Nephron (organoid): ENCODE results near the gene BTN3A1.

ENCODE experiments used
- H3K27ac Mint-ChIP-seq, 3 experiments: 2 replicates each; pipeline ENCODE4 v1.8.0; 2020; ENCODE audit warnings: mixed read lengths in 3 of 3, mild to moderate bottlenecking in 2 of 3, moderate library complexity in 1 of 3
- H3K27me3 Mint-ChIP-seq: 2 replicates; pipeline ENCODE4 v1.8.0; 2021; ENCODE audit warnings: low read depth, mild to moderate bottlenecking, moderate library complexity, mixed read lengths
- H3K36me3 Mint-ChIP-seq: 2 replicates; pipeline ENCODE4 v1.8.0; 2020; ENCODE audit warnings: low read depth, mixed read lengths
- H3K4me1 Mint-ChIP-seq: 2 replicates; pipeline ENCODE4 v1.8.0; 2020; ENCODE audit warnings: mixed read lengths
- H3K4me3 Mint-ChIP-seq, 3 experiments: 2 replicates each; pipeline ENCODE4 v1.8.0; 2020; ENCODE audit warnings: mild to moderate bottlenecking in 3 of 3, mixed read lengths in 3 of 3, moderate library complexity in 2 of 3
- H3K9me3 Mint-ChIP-seq: 2 replicates; pipeline ENCODE4 v1.8.0; 2020; ENCODE audit warnings: mixed read lengths
- TF ChIP-seq, protein P1 (sequence below), 3 experiments: fragments of 200-600 bp; sonication (generic); IDR thresholded peaks; one replicate each; pipeline ENCODE4 v1.5.0; 2021; ENCODE audit warnings: antibody characterized with exemption in 3 of 3; ENCODE audit not compliant: unreplicated experiment in 3 of 3

The BTN3A1 gene

GRCh38 chr6:26464014-26464413, 61.9 kb downstream of the BTN3A1 start:
- Mint-ChIP-seq H3K27me3 (no peaks in the 10 kb centered on the region), H3K9me3 (no peaks in the 10 kb centered on the region), H3K4me3 (no peak overlapping the region), H3K27ac (peak overlapping the region in 1 of 3 experiments; percentile 13), H3K4me1 (peaks cover 19% of the 10 kb centered on the region), H3K36me3 (peaks cover 93% of the 10 kb centered on the region)
- TF ChIP-seq, protein P1, sequence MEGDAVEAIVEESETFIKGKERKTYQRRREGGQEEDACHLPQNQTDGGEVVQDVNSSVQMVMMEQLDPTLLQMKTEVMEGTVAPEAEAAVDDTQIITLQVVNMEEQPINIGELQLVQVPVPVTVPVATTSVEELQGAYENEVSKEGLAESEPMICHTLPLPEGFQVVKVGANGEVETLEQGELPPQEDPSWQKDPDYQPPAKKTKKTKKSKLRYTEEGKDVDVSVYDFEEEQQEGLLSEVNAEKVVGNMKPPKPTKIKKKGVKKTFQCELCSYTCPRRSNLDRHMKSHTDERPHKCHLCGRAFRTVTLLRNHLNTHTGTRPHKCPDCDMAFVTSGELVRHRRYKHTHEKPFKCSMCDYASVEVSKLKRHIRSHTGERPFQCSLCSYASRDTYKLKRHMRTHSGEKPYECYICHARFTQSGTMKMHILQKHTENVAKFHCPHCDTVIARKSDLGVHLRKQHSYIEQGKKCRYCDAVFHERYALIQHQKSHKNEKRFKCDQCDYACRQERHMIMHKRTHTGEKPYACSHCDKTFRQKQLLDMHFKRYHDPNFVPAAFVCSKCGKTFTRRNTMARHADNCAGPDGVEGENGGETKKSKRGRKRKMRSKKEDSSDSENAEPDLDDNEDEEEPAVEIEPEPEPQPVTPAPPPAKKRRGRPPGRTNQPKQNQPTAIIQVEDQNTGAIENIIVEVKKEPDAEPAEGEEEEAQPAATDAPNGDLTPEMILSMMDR (IDR thresholded peaks at IDR 0.05; ENCODE audit: unreplicated experiment in 3 of 3): no peak

- H3K36me3 Mint-ChIP-seq: peaks cover 95% of the 10 kb centered on the region
- H3K27me3 Mint-ChIP-seq: no peaks in the 10 kb centered on the region
- no peak overlapping the region for H3K4me3 Mint-ChIP-seq
- H3K4me1 Mint-ChIP-seq: peaks cover 13% of the 10 kb centered on the region
- peak overlapping the region in 1 of 3 experiments; percentile 13 for H3K27ac Mint-ChIP-seq
- TF ChIP-seq, protein P1 (IDR thresholded peaks at IDR 0.05; ENCODE audit: unreplicated experiment in 3 of 3): no peak
- no peaks in the 10 kb centered on the region for H3K9me3 Mint-ChIP-seq
These were observed 62.5 kb downstream of the BTN3A1 start for GRCh38 chr6:26464416-26465131.
